Lung (tissue), 16 donors: Measurements from ENCODE around the gene P3H2. TPM values are rescaled to one million over a fixed set of nuclear protein-coding genes. Genes with fewer than 3 reads are reported as not detected.

ENCODE experiments used
- ATAC-seq: fragments of 200-7000 bp; cut with Tn5 transposase; one replicate; pipeline ENCODE4 v1.9.1; 2020; ENCODE audit warnings: moderate number of reproducible peaks; ENCODE audit not compliant: insufficient read depth, low FRiP score
- DNase-seq, 3 donors: peaks; one replicate each; pipeline ENCODE4 v3.0.0-alpha.2; 2013 to 2017
- H3K27ac ChIP-seq, 2 donors: one replicate each; pipeline ENCODE4 v1.5.1; 2013; ENCODE audit warnings: mild to moderate bottlenecking in 2 of 2, moderate library complexity in 2 of 2, control low read depth in 1 of 2, inconsistent platforms in 1 of 2, low read depth in 1 of 2, low read length in 1 of 2
- H3K27me3 ChIP-seq, 3 donors: one replicate each; pipeline ENCODE4 v1.5.1; 2013; ENCODE audit warnings: low read length in 2 of 3; ENCODE audit not compliant: control insufficient read depth in 3 of 3, insufficient read depth in 3 of 3
- H3K36me3 ChIP-seq, 4 donors: one replicate each; pipeline ENCODE4 v1.5.1; 2013; ENCODE audit warnings: low read length in 4 of 4, mild to moderate bottlenecking in 1 of 4, moderate library complexity in 1 of 4; ENCODE audit not compliant: control insufficient read depth in 4 of 4, insufficient read depth in 4 of 4
- H3K4me1 ChIP-seq, 5 donors: one replicate each; pipeline ENCODE4 v1.5.1; 2013; ENCODE audit warnings: low read length in 5 of 5, mild to moderate bottlenecking in 2 of 5, moderate library complexity in 1 of 5; ENCODE audit not compliant: control insufficient read depth in 5 of 5, insufficient read depth in 5 of 5
- H3K4me3 ChIP-seq: one replicate; pipeline ENCODE4 v1.5.1; 2013; ENCODE audit warnings: mild to moderate bottlenecking, control low read depth, moderate library complexity
- H3K9ac ChIP-seq, 2 donors: one replicate each; pipeline ENCODE4 v1.5.1; 2013; ENCODE audit warnings: low read length in 2 of 2, control low read depth in 1 of 2; ENCODE audit not compliant: insufficient read depth in 1 of 2
- H3K9me3 ChIP-seq, 4 donors: one replicate each; pipeline ENCODE4 v1.5.1; 2013; ENCODE audit warnings: low read length in 3 of 4, mild to moderate bottlenecking in 1 of 4, moderate library complexity in 1 of 4; ENCODE audit not compliant: control insufficient read depth in 4 of 4, insufficient read depth in 3 of 4
- CTCF ChIP-seq: IDR thresholded peaks from 2 replicates; pipeline ENCODE4 v1.5.1; 2012; ENCODE audit warnings: mild to moderate bottlenecking; ENCODE audit errors: control extremely low read depth, extremely low read depth
- WGBS, 2 donors: extraction: QIAGEN DNeasy Blood & Tissue Kit; methylation state at CpG; one replicate each; pipeline ENCODE4 v1.1.7; 2013; 5-methylcytosine and 5-hydroxymethylcytosine counted together
- long read RNA-seq, 5 donors: transcript quantifications; one replicate each; lab custom pipeline, GENCODE V29; 2026
- polyA plus RNA-seq, 2 donors: library from polyadenylated mRNA; stranded (reverse); fragments of 200-250 nt; gene quantifications; one replicate each; pipeline ENCODE4 v1.2.1, GENCODE V29; 2013
- total RNA-seq, 2 donors: library from RNA; depleted of rRNA in 1 of 2; stranded (reverse); fragments of >200 nt in 1 of 2; gene quantifications; one replicate each; pipeline ENCODE4 v1.2.1, GENCODE V29; 2014 to 2021
- donor health status: control.
- donor health status: control.
- donor health status: Bipolar disorder and iron deficiency.
- donor health status: healthy.
- donor health status: DM: yes; HTN: yes; CAD: no.

P3H2 gene
- total RNA-seq (10 to 100 TPM; 50.4 to 59.9 TPM), polyA plus RNA-seq (10 to 100 TPM; 18.6 to 30.8 TPM)
- long read RNA-seq, donor 1, transcript P3H2-201 (15 exons, 3,509 nt), result major isoform, 7 of 15 reads
- long read RNA-seq, donor 1, partial matches to known transcripts, result 6 of 15 reads
- long read RNA-seq, donor 1, other reads (novel, unspliced or antisense), result 0 of 15 reads
- long read RNA-seq, donor 2, partial matches to known transcripts, result 0 of 3 reads
- long read RNA-seq, donor 2, other reads (novel, unspliced or antisense), result 0 of 3 reads
- long read RNA-seq, donor 3, transcript P3H2-201 (15 exons, 3,509 nt), result major isoform, 16 of 23 reads
- long read RNA-seq, donor 3, partial matches to known transcripts, result 5 of 23 reads
- long read RNA-seq, donor 3, other reads (novel, unspliced or antisense), result 0 of 23 reads
- long read RNA-seq, donor 4, partial matches to known transcripts, result 0 of 1 reads
- long read RNA-seq, donor 4, other reads (novel, unspliced or antisense), result 0 of 1 reads
- long read RNA-seq, donor 5, transcript P3H2-201 (15 exons, 3,509 nt), result major isoform, 9 of 17 reads
- long read RNA-seq, donor 5, partial matches to known transcripts, result 7 of 17 reads
- long read RNA-seq, donor 5, other reads (novel, unspliced or antisense), result 0 of 17 reads

DNA sequence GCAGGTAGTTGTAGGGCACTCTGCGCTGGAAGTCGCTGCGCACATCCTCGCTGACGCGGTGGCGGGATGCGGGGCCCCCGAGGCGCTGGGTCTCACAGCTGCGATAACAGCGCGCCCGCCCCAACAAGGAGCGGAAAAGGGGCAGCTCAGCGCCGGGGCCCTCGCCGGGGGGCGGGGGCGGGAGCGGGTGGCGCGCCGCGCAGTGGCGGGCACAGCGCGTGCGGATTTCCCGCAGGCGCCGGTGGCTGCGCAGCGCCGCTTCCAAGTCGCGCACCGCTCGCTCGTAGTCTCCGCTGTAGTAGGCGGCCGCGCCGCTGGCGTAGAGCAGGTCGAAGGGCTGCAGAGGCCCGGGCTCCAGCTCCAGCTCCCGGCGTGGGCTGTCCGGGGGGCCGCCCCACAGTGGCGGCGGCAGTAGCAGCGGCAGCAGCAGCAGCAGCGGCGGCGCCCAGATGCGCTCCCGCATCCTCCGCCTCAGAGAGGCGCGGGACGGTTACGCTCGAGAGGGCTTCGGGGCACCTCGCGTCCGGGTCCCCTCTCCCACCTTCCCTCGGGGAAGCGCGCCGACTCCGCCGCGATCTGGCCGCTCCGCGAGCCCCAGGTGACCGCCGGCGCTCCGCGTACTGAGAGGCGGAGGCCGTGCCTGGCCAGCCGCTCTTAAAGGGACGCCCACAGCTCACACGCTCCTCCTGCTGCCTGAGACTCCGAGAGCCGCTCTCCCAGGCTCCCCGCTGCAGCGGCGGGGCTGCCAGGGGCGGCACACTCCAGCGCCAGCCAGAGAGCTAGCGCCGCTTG lies at the start of gene P3H2:
Gene P3H2, minus strand, starts transcription at position 629 of the 792 bp plus-strand sequence. Its CDS starts 166 bp downstream, at position 463.
- 0 to 1% methylated on average over 66 to 100 of the region's 100 CpGs for WGBS, 2 donors
- no peak for TF ChIP-seq CTCF

DNA sequence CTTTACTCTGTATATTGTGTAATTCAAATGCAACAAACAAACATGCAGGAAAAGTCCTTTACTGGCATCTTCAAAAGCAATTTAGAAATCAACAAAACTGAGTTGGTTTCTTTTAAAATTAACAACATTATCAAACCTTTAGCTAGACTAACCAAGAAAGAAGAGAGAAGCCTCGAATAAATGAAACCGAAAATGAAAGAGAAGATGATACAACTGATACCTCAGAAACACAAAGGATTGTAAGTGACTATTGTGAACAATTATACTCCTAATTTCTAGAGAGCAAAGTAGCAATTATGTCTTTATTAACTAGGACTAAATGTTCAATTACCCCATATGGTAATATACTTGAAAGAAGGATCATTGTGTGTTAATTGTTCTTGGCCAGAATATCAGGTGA lies 49.2 kb upstream of the P3H2 start:
- WGBS, 2 donors, result 55 to 72% methylated on average over 2 of the region's 2 CpGs
- no peak overlapping the region for H3K4me3 ChIP-seq
- DNase-seq (no peak), ATAC-seq (no peak)
- H3K9ac ChIP-seq, result no peak overlapping the region
- H3K4me1 ChIP-seq, result no peaks in the 10 kb centered on the region
- no peak overlapping the region for H3K27ac ChIP-seq
- no peaks in the 10 kb centered on the region for H3K27me3 ChIP-seq
- no peaks in the 10 kb centered on the region for H3K36me3 ChIP-seq
- H3K9me3 ChIP-seq, result no peaks in the 10 kb centered on the region
- TF ChIP-seq CTCF, result no peak

More for the DNA sequence above, at the start of gene P3H2:
- H3K4me3 ChIP-seq, result peak within 1 kb of the TSS; percentile 43
- no peaks in the 10 kb centered on the region for H3K36me3 ChIP-seq
- H3K9ac ChIP-seq, result no peak within 1 kb of the TSS
- H3K9me3 ChIP-seq, result no peaks in the 10 kb centered on the region
- peaks cover 0 to 14% (median 4%) of the 10 kb centered on the region in 5 donors for H3K4me1 ChIP-seq
- peak within 1 kb of the TSS in 1 of 2 donors; percentile 55 for H3K27ac ChIP-seq
- DNase-seq (peak; percentile 90 to 94 (median 92)), ATAC-seq (peak; percentile 92)
- peaks cover 0 to 15% (median 14%) of the 10 kb centered on the region in 3 donors for H3K27me3 ChIP-seq

GRCh38 chr3:190169243-190169642 lies 48.5 kb upstream of the P3H2 start:
- Histone ChIP-seq H3K36me3 (no peaks in the 10 kb centered on the region), H3K9ac (no peak overlapping the region), H3K27me3 (no peaks in the 10 kb centered on the region), H3K4me3 (no peak overlapping the region), H3K9me3 (no peaks in the 10 kb centered on the region), H3K4me1 (no peaks in the 10 kb centered on the region), H3K27ac (no peak overlapping the region)
- DNase-seq (no peak), ATAC-seq (no peak)
- WGBS, 2 donors, result 76 to 87% methylated on average over 4 of the region's 4 CpGs
- no peak for TF ChIP-seq CTCF
